ENCODE measurements around the gene NCMAP.
"Not testable (repeated sequence)": the region's sequence is repeated elsewhere in the genome, so short reads cannot be mapped to it uniquely, and the experiment has no call there.

NCMAP gene

DNA sequence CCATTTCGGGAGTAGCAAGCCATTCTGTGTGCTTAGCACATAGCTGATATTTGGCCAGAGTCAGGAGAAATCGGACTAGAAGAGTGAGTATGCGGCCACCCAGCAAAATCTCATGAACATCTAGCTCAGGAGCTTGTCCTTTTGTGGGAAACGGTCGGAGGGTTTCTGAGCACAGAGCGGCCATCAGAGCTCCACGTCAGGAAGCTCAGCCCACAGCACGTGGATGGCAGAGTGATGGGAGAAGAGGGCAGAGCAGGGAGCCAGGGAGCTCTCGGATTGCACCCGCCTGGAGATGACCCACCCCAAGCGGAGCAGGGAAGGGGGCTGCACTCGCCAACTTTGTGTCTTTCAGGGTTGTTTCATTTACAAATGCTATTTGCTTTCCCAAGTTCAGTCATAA lies 39.4 kb upstream of the NCMAP start:
- no peak overlapping the region for H3K4me3 ChIP-seq (ENCODE audit: control insufficient read depth, low read depth, low read length)
- DNase-seq (ENCODE audit: low read depth): no peak
- TF ChIP-seq, protein P1, sequence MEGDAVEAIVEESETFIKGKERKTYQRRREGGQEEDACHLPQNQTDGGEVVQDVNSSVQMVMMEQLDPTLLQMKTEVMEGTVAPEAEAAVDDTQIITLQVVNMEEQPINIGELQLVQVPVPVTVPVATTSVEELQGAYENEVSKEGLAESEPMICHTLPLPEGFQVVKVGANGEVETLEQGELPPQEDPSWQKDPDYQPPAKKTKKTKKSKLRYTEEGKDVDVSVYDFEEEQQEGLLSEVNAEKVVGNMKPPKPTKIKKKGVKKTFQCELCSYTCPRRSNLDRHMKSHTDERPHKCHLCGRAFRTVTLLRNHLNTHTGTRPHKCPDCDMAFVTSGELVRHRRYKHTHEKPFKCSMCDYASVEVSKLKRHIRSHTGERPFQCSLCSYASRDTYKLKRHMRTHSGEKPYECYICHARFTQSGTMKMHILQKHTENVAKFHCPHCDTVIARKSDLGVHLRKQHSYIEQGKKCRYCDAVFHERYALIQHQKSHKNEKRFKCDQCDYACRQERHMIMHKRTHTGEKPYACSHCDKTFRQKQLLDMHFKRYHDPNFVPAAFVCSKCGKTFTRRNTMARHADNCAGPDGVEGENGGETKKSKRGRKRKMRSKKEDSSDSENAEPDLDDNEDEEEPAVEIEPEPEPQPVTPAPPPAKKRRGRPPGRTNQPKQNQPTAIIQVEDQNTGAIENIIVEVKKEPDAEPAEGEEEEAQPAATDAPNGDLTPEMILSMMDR (conservative IDR thresholded peaks at IDR 0.05; ENCODE audit: control insufficient read depth, insufficient read depth, low read depth, low read length): no peak

DNA sequence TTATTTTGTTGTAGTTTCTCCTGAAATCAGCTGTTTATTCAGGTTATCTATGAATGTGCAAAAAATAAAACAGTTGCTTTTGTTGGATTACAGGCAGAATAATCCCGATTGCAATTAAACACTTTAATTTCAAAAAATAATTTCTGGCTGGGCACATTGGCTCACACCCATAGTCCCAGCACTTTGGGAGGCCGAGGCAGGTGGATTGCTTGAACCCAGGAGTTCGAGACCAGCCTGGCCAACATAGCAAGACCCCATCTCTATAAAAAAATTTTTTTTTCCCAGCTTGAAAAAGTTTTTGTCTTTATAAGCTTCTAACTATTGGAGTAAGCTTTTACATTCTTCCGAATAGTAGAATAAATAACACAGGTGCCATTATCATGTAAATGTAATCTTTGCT lies 38.0 kb upstream of the NCMAP start:
- no peak overlapping the region for H3K4me3 ChIP-seq (ENCODE audit: control insufficient read depth, low read depth, low read length)
- TF ChIP-seq, protein P1 (conservative IDR thresholded peaks at IDR 0.05; ENCODE audit: control insufficient read depth, insufficient read depth, low read depth, low read length): no peak
- DNase-seq (ENCODE audit: low read depth): no peak

DNA sequence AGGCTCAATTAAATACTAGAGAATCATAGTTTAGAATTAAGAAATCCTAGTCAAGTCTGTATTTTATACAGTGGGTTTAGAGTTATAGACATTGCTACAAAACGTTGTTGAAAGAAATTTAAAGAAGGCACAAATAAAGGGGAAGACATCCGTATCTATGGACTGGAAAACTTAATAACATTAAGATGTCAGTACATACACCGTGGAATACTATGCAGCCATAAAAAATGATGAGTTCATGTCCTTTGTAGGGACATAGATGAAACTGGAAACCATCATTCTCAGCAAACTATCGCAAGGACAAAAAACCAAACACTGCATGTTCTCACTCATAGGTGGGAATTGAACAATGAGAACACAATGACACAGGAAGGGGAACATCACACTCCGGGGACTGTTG lies 35.6 kb upstream of the NCMAP start:
- not testable (repeated sequence) for H3K4me3 ChIP-seq (ENCODE audit: control insufficient read depth, low read depth, low read length); DNase-seq (ENCODE audit: low read depth)

DNA sequence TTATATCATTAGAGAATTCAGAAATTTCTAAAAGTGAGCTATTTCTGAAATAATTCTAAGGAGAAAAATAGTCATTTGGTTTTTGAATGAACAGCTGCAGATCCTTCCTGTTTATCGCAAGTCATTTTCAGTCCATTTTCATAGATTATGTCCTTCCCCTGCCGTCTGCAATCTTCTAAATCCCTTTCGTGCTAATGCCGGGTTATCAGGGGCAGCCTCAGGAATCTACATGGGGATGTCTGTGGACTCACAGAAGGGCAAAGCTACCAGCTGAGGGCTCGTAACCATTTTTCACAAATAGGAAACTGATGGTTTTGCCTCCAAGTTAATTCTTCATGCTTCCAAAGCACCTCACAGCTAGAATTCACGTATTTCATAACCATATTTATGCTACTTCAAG lies 30.3 kb upstream of the NCMAP start:
- H3K4me3 ChIP-seq (ENCODE audit: control insufficient read depth, low read depth, low read length): no peak overlapping the region
- no peak for DNase-seq (ENCODE audit: low read depth)
- TF ChIP-seq, protein P1 (conservative IDR thresholded peaks at IDR 0.05; ENCODE audit: control insufficient read depth, insufficient read depth, low read depth, low read length): no peak

DNA sequence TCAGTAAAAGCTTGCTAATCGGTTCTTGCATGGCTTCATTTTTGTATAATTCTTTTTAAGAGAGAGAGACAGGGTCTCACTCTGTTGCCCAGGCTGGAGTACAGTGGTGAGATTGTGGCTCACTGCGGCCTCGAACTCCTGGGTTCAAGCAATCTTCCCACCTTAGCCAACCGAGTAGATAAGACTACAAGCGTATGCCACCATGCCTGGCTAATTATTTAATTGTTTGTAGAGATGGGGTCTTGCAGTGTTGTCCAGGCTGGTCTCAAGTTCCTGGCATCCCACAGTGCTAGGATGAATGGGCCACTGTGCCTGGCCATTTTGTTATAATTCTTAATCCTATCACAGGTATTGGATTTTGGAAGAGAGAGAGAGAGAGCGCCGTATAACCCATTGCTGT lies 29.8 kb upstream of the NCMAP start:
- DNase-seq (ENCODE audit: low read depth): no peak
- no peak overlapping the region for H3K4me3 ChIP-seq (ENCODE audit: control insufficient read depth, low read depth, low read length)
- TF ChIP-seq, protein P1 (conservative IDR thresholded peaks at IDR 0.05; ENCODE audit: control insufficient read depth, insufficient read depth, low read depth, low read length): no peak

DNA sequence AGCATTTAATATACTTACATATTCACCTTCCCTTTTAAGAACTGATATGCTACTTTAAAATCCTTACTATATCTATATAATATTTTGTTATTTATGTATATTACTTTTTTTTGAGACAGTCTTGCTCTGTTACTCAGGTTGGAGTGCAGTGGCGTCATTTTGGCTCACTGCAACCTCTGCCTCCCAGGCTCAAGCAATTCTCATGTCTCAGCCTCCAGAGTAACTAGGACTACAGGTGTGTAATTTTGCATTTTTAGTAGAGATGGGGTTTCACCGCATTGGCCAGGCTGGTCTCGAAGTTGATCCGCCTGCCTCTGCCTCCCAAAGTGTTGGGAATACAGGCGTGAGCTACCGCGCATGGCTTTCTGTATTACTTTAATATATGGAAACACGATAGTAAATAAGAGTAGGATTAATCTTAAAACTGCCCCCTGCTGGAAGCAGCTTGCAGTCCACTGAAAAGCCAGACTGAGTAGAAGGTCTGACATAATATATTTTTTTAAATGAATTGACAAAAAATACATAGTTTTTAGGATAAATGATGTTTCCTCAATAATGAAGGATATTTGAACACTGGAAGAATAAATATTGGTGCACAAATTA lies 28.8 kb upstream of the NCMAP start:
- peak; percentile 28 for DNase-seq (ENCODE audit: low read depth)
- TF ChIP-seq, protein P1 (conservative IDR thresholded peaks at IDR 0.05; ENCODE audit: control insufficient read depth, insufficient read depth, low read depth, low read length): peak; percentile 61
- no peak overlapping the region for H3K4me3 ChIP-seq (ENCODE audit: control insufficient read depth, low read depth, low read length)

DNA sequence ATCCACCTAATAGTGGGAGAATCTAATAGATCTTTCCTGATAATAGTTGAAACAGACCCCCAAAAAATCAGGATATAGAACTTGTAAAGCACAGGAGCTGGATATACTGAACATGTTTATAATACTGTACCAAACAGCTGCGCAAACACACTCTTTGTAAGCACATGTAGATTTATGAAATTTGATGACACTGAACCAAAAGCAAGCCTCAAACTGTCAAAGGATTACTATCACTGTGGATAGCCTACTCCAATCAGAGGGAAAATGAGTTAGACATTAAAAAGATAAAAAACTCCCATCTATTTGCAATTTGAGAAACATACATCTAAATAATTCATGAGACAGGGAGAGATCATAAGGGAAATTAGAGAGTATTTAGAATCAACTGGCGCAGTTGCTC lies 27.1 kb upstream of the NCMAP start:
- no peak for DNase-seq (ENCODE audit: low read depth)
- TF ChIP-seq, protein P1 (conservative IDR thresholded peaks at IDR 0.05; ENCODE audit: control insufficient read depth, insufficient read depth, low read depth, low read length): no peak

DNA sequence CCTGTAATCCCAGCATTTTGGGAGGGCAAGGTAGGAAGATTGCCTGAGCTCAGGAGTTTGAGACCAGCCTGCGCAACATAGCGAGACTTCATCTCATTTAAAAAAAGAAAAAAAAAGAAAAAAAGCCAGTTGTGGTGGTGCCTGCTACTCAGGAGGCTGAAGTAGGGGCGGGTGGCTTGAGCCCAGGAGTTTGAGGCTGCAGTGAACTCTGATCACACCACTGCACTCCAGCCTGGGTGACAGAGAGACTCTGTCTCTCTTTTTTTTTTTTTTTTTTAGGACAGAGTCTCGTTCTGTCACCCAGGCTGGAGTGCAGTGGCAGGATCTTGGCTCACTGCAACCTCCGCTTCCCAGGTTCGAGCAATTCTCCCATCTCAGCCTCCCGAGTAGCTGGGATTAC lies 26.6 kb upstream of the NCMAP start:
- not testable (repeated sequence) for H3K4me3 ChIP-seq (ENCODE audit: control insufficient read depth, low read depth, low read length); DNase-seq (ENCODE audit: low read depth)

More for the DNA sequence above, 27.1 kb upstream of the NCMAP start:
- H3K4me3 ChIP-seq (ENCODE audit: control insufficient read depth, low read depth, low read length): no peak overlapping the region

Measured in fibroblast of mammary gland (primary cell).